Measurements from ENCODE around the gene FBXO28. TPM values are rescaled to one million over a fixed set of nuclear protein-coding genes. Genes with fewer than 3 reads are reported as not detected.

The FBXO28 gene
- total RNA-seq, 2 donors from 2014 or later, result 19.7 to 23.7 TPM

- Mint-ChIP-seq H3K4me3 (peak overlapping the region in 1 of 2 donors; percentile 62), H3K36me3 (ENCODE audit: insufficient read depth in 2 of 2) (peaks cover 8 to 10% of the 10 kb centered on the region in 2 donors)
Observed at GRCh38 chr1:224170748-224171478, 57.0 kb downstream of the FBXO28 start.

DNA sequence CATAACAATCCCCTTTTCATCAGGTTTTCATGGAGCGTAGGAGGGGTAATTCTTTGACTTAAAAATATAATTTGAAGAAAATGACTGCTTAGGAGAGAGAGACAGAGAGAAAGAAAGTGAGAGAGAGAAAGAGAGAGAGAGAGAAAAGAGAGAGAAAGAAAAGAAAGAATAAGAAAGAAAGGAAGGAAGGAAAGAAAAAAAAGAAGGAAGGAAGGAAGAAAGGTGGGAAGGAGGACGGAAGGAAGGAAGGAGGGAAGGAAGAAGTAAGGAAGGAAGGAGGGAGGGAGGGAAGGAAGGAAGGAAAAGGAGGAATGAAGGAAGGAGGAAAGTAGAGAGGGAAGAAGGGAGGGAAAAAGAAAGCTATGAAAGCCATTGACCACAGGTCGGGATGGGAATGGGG, 58.3 kb downstream of the FBXO28 start:
- Mint-ChIP-seq H3K27me3 (ENCODE audit: low read depth) (no peaks in the 10 kb centered on the region), H3K4me3 (no peak overlapping the region), H3K4me1 (ENCODE audit: low read depth) (peaks cover 36% of the 10 kb centered on the region), H3K36me3 (ENCODE audit: insufficient read depth in 2 of 2) (peaks cover 8 to 10% of the 10 kb centered on the region in 2 donors), H3K27ac (peak overlapping the region; percentile 38), H3K9me3 (peaks cover 5 to 8% of the 10 kb centered on the region in 2 donors)
- DNase-seq (no peak), ATAC-seq (replicated peaks in 1 of 2) (no peak)

More at GRCh38 chr1:224170748-224171478, 57.0 kb downstream of the FBXO28 start:
- DNase-seq (no peak), ATAC-seq (replicated peaks in 1 of 2) (no peak)
- Mint-ChIP-seq H3K27me3 (ENCODE audit: low read depth) (no peaks in the 10 kb centered on the region), H3K4me1 (ENCODE audit: low read depth) (peaks cover 36% of the 10 kb centered on the region), H3K27ac (no peak overlapping the region), H3K9me3 (peaks cover 5 to 8% of the 10 kb centered on the region in 2 donors)

DNA sequence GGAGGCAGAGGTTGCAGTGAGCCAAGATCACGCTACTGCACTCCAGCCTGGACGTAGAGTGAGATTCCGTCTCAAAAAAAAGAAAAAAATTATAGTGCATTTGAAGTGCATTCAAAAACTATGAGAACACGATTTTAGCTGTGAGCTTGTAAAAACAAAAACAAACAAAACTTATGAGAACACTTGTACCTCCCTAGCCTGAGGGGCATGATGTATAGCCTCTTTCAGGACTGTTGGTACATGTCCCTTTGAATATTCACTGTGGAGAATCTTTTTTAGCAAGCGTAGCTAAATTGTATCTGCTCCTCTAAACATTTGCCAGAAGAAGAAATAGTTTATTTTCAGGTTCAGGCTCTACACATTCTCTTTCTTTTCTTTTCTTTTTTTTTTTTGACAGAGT, 59.6 kb downstream of the FBXO28 start:
- Mint-ChIP-seq H3K4me3 (no peak overlapping the region), H3K27ac (no peak overlapping the region), H3K4me1 (ENCODE audit: low read depth) (peaks cover 34% of the 10 kb centered on the region), H3K36me3 (ENCODE audit: insufficient read depth in 2 of 2) (peaks cover 8 to 10% of the 10 kb centered on the region in 2 donors), H3K9me3 (peaks cover 5 to 8% of the 10 kb centered on the region in 2 donors), H3K27me3 (ENCODE audit: low read depth) (no peaks in the 10 kb centered on the region)
- DNase-seq (no peak), ATAC-seq (replicated peaks in 1 of 2) (no peak)

GRCh38 chr1:224175617-224176016, 61.7 kb downstream of the FBXO28 start:
- Mint-ChIP-seq H3K4me3 (peak overlapping the region; percentile 36 to 67), H3K27me3 (ENCODE audit: low read depth) (no peaks in the 10 kb centered on the region), H3K36me3 (ENCODE audit: insufficient read depth in 2 of 2) (peaks cover 8 to 10% of the 10 kb centered on the region in 2 donors), H3K9me3 (peaks cover 5 to 8% of the 10 kb centered on the region in 2 donors), H3K27ac (no peak overlapping the region), H3K4me1 (ENCODE audit: low read depth) (peaks cover 13% of the 10 kb centered on the region)
- DNase-seq (no peak), ATAC-seq (replicated peaks in 1 of 2) (no peak)

DNA sequence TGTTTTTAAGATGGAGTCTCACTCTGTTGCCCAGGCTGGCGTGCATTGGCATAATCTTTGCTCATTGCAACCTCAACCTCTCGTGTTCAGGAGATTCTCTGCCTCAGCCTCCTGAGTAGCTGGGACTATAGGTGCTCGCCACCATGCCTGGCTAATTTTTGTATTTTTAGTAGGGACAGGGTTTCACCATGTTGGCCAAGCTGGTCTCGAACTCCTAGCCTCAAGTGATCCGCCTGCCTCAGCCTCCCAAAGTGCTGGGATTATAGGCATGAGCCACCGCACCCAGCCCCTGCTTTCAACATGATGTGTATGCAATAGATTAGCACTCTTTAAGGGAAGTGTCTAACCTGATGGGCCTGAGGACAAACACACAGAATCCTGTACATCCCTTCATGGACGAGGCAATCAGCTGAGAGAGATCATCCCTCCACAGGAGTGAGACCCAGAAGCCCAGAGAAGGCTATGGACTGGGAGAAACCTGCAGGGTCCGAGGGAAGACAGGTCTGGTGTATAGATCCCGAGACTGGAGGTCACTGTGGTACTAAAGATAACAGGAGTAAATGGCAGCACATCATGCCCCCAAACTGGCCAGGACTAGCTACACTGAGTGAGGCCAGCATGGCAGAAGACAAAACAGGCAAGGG, 63.6 kb downstream of the FBXO28 start:
- ATAC-seq (replicated peaks in 1 of 2), result no peak
- Mint-ChIP-seq H3K27me3 (ENCODE audit: low read depth) (peaks cover 9% of the 10 kb centered on the region), H3K27ac (no peak overlapping the region), H3K9me3 (no peaks in the 10 kb centered on the region), H3K4me3 (no peak overlapping the region), H3K4me1 (ENCODE audit: low read depth) (peaks cover 20% of the 10 kb centered on the region), H3K36me3 (ENCODE audit: insufficient read depth in 2 of 2) (no peaks in the 10 kb centered on the region)
- no peak for DNase-seq

DNA sequence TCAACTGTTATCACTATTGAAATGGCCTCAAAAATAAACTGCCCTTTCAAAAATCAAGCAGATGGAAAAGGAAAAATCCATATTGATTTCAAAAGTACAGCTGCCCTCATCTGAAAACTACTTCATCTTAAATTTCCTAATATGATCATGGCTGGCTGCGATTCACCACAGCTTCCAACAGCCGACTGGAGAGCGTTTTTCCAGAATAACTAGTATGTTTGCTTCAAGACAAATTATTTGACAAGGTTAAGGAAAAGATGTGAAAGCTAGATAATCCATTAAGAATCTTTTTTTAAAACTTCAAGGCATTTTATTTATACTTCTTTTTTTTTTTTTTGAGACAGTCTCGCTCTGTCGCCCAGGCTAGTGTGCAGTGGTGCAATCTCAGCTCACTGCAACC, 65.0 kb downstream of the FBXO28 start:
- peaks cover 9% of the 10 kb centered on the region for H3K27me3 Mint-ChIP-seq (ENCODE audit: low read depth)
- no peak for DNase-seq

DNA sequence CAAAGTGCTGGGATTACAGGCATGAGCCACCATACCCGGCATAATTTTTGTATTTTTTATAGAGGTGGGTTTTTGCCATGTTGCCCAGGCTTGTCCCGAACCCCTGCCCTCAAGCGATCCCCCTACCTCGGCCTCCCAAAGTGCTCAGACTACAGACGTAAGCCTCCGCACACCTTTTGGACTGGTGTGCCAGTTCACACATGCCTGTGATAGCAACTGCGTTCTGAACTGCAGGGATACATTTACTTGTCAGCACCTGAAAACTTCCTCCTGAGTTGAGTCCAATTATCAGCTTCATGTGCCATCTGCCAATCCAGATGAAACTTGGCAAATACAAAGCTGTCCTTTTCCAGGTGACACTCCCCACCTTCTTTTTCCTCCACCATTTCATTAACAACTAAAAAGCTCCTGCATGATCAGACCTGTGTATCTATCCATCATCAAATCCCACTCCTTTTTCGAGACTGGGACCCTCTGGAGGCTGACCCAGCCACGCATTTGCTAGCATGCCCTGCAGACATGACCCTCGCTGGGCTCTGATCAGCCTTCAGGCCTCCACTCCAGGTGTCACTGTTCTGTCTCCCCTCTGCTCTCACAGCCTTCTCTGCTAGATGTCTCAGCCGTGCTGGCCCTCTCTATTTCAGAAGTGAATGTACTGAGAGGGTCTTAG, 67.0 kb downstream of the FBXO28 start:
- ATAC-seq (replicated peaks in 1 of 2) (no peak), DNase-seq (no peak)
- H3K4me1 Mint-ChIP-seq (ENCODE audit: low read depth), result peaks cover 37% of the 10 kb centered on the region
- H3K4me3 Mint-ChIP-seq, result no peak overlapping the region
- no peak overlapping the region for H3K27ac Mint-ChIP-seq
- H3K27me3 Mint-ChIP-seq (ENCODE audit: low read depth), result peaks cover 9% of the 10 kb centered on the region
- H3K36me3 Mint-ChIP-seq (ENCODE audit: insufficient read depth in 2 of 2), result peaks cover 3 to 4% of the 10 kb centered on the region in 2 donors
- H3K9me3 Mint-ChIP-seq, result no peaks in the 10 kb centered on the region

More for the DNA sequence above, 65.0 kb downstream of the FBXO28 start:
- Mint-ChIP-seq H3K27ac (no peak overlapping the region), H3K4me1 (ENCODE audit: low read depth) (peaks cover 24% of the 10 kb centered on the region), H3K9me3 (no peaks in the 10 kb centered on the region), H3K4me3 (no peak overlapping the region), H3K36me3 (ENCODE audit: insufficient read depth in 2 of 2) (no peaks in the 10 kb centered on the region)
- no peak for ATAC-seq (replicated peaks in 1 of 2)

DNA sequence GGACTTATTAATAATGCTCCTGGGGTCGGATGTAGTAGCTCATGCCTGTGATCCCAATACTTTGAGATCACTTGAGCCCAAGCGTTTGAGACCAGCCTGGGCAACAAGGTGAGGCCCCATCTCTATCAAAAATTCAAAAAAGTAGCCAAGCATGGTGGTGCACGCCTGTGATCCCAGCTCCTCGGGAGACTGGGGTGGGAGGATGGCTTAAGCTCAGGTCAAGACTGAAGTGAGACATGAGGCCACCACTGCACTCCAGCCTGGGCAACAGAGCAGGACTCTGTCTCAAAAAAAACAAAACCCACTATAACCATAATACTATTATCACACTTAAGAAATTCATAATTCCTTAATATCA, 67.5 kb downstream of the FBXO28 start:
- Mint-ChIP-seq H3K36me3 (ENCODE audit: insufficient read depth in 2 of 2) (peaks cover 4 to 5% of the 10 kb centered on the region in 2 donors), H3K27me3 (ENCODE audit: low read depth) (peaks cover 9% of the 10 kb centered on the region), H3K9me3 (no peaks in the 10 kb centered on the region), H3K4me1 (ENCODE audit: low read depth) (peaks cover 42% of the 10 kb centered on the region), H3K27ac (peak overlapping the region; percentile 99), H3K4me3 (peak overlapping the region; percentile 87 to 97)
- ATAC-seq (replicated peaks in 1 of 2), result no peak
- no peak for DNase-seq

DNA sequence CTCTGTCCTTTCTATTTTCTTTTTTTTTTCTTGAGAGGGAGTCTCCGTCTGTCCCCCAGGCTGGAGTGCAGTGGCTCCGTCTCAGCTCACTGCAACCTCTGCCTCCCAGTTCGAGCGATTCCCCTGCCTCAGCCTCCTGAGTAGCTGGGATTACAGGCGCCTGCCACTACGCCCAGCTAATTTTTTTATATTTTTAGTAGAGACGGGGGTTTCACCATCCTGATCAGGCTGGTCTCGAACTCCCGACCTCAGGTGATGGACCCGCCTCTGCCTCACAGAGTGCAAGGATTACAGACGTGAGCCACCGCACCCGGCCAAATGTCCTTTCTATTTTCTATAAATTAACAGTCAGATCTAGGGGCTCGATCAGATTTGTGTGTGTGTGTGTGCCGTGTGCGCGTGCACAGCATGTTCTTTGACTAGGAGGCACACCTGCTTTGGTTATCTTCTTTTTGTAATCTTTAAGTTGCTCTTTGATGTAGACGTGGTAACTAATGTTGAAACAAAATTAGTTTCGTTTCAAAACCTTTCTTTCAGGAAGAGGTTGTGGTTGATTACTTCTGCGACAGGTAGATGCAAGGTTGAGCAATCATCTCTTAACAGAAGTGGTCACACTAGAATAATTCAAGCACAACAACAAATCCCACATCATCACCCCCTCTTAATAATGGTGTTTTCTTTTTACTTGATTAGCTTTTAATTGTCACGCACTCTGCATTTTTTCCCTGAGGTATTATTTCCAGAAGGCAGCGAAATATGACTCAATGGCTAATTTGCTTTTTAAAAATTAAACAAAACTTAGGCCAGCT, 68.3 kb downstream of the FBXO28 start:
- Mint-ChIP-seq H3K36me3 (ENCODE audit: insufficient read depth in 2 of 2) (peaks cover 4 to 5% of the 10 kb centered on the region in 2 donors), H3K4me1 (ENCODE audit: low read depth) (peaks cover 48% of the 10 kb centered on the region)

DNA sequence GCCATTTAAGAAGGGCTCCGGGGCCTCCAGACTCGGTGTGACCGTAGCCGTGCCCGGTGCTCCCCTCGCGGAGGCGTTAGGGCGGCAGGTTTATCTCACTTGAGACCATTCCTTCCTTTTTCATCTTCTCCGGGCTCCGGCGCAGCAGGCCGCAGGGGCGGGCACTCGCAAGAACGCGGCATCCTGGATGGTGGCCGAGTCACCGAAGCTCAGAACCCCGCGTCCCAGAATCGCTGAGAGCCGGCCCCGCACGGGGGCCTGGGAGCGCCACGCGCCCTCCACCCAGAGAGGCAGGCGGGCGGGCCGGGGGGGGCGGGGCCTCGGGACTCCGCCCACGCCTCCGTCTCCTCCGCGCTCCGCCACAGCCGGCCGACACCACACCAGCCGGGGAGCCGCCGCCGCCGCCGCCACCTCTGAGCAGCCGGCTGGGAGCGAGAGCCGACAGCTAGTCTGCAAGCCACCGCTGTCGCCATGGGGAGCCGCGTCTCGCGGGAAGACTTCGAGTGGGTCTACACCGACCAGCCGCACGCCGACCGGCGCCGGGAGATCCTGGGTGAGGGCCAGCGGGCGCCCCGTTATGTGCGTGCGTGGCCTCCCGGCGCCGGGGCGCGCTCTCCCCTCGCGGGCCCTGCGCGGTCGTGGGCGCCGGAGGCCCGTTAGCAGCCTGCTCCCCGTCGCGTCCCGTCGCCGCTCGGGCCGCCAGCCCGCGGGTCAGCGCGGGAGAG, 69.1 kb downstream of the FBXO28 start, which contains the start of gene DEGS1:
Gene DEGS1 (plus strand): TSS at position 375 of the 725 bp plus-strand sequence. CDS start 97 bp downstream, at position 472.
- Mint-ChIP-seq H3K27me3 (ENCODE audit: low read depth) (peaks cover 9% of the 10 kb centered on the region), H3K27ac (peak within 1 kb of the TSS; percentile 99), H3K9me3 (no peaks in the 10 kb centered on the region), H3K4me1 (ENCODE audit: low read depth) (peaks cover 48% of the 10 kb centered on the region), H3K4me3 (peak within 1 kb of the TSS; percentile 87 to 97), H3K36me3 (ENCODE audit: insufficient read depth in 2 of 2) (peaks cover 4 to 5% of the 10 kb centered on the region in 2 donors)
- DNase-seq (peak; percentile 84 to 90), ATAC-seq (replicated peaks in 1 of 2) (peak; percentile 82 to 84)

More for the DNA sequence above, 68.3 kb downstream of the FBXO28 start:
- Mint-ChIP-seq H3K9me3 (no peaks in the 10 kb centered on the region), H3K4me3 (peak overlapping the region; percentile 87 to 97), H3K27me3 (ENCODE audit: low read depth) (peaks cover 9% of the 10 kb centered on the region), H3K27ac (peak overlapping the region; percentile 99)
- DNase-seq (peak; percentile 48 to 53), ATAC-seq (replicated peaks in 1 of 2) (peak; percentile 48 to 53)

- ATAC-seq (replicated peaks in 1 of 2) (peak; percentile 55 to 67), DNase-seq (peak; percentile 66 to 81)
- H3K36me3 Mint-ChIP-seq (ENCODE audit: insufficient read depth in 2 of 2), result peaks cover 4 to 7% of the 10 kb centered on the region in 2 donors
- peak overlapping the region; percentile 71 for H3K27ac Mint-ChIP-seq
- H3K9me3 Mint-ChIP-seq, result no peaks in the 10 kb centered on the region
- H3K4me1 Mint-ChIP-seq (ENCODE audit: low read depth), result peaks cover 55% of the 10 kb centered on the region
- H3K27me3 Mint-ChIP-seq (ENCODE audit: low read depth), result peaks cover 9% of the 10 kb centered on the region
- peak overlapping the region; percentile 76 to 87 for H3K4me3 Mint-ChIP-seq
Observed at GRCh38 chr1:224183591-224184312, 69.8 kb downstream of the FBXO28 start.

All from activated T-cell treated with anti-CD3 and anti-CD28 coated beads, Interleukin-2, amount 50 U/mL, for 72 hours (primary cell).